Ishikawa (cell line): Measurements from ENCODE around the gene XPNPEP3.

ENCODE experiments used
- CEBPB ChIP-seq: IDR thresholded peaks from 2 replicates; pipeline ENCODE4 v1.6.1; 2012
- EP300 ChIP-seq: IDR thresholded peaks from 2 replicates; pipeline ENCODE4 v1.6.1; 2012; ENCODE audit warnings: borderline replicate concordance
- FOXM1 ChIP-seq: IDR thresholded peaks from 2 replicates; pipeline ENCODE4 v1.6.1; 2012; ENCODE audit warnings: low read depth, borderline replicate concordance
- MAX ChIP-seq: IDR thresholded peaks from 2 replicates; pipeline ENCODE4 v1.6.1; 2012
- RAD21 ChIP-seq: IDR thresholded peaks from 2 replicates; pipeline ENCODE4 v1.6.1; 2012; ENCODE audit warnings: low read depth
- REST ChIP-seq: IDR thresholded peaks from 2 replicates; pipeline ENCODE4 v1.6.1; 2012; ENCODE audit warnings: low read depth, mild to moderate bottlenecking
- TEAD4 ChIP-seq: IDR thresholded peaks from 2 replicates; pipeline ENCODE4 v1.6.1; 2012
- YY1 ChIP-seq: IDR thresholded peaks from 2 replicates; pipeline ENCODE4 v1.6.1; 2012; ENCODE audit warnings: low read depth

- TF ChIP-seq REST (no peak), YY1 (no peak), RAD21 (no peak), EP300 (no peak), TEAD4 (no peak), MAX (no peak), FOXM1 (no peak), CEBPB (no peak)
Measured at GRCh38 chr22:40954113-40954512, 97.2 kb downstream of the XPNPEP3 start.
